Activated CD4-positive, alpha-beta T cell treated with anti-CD3 and anti-CD28 coated beads, Interleukin-10, Interleukin-2, amounts not matched to agents 100 ng/mL and 50 ng/mL, durations not matched to agents 16 hours and 8 hours (primary cell): ENCODE data around the gene SHROOM3.
"Not testable (repeated sequence)": the region's sequence is repeated elsewhere in the genome, so short reads cannot be mapped to it uniquely, and the experiment has no call there.

Experiments used
- DNase-seq: peaks from one replicate; pipeline ENCODE4 v3.0.0-alpha.2; 2020

The SHROOM3 gene

GRCh38 chr4:76434901-76435527 lies at the start of gene SHROOM3:
Gene SHROOM3, plus strand, starts transcription at chr4:76435229. Its CDS starts 824 bp downstream, at chr4:76436053.
- no peak for DNase-seq

GRCh38 chr4:76385974-76386373 lies 49.1 kb upstream of the SHROOM3 start:
- DNase-seq = no peak

- DNase-seq = no peak
Measured at GRCh38 chr4:76386566-76387305, 48.3 kb upstream of the SHROOM3 start.

GRCh38 chr4:76388160-76388908 lies 46.7 kb upstream of the SHROOM3 start:
- no peak for DNase-seq

GRCh38 chr4:76401654-76402053 lies 33.4 kb upstream of the SHROOM3 start:
- peak; percentile 3 for DNase-seq

GRCh38 chr4:76406081-76406480 lies 28.9 kb upstream of the SHROOM3 start:
- DNase-seq = no peak

GRCh38 chr4:76407440-76408119 lies 27.4 kb upstream of the SHROOM3 start:
- DNase-seq = no peak

GRCh38 chr4:76410636-76411035 lies 24.4 kb upstream of the SHROOM3 start:
- no peak for DNase-seq

- no peak for DNase-seq
Measured at GRCh38 chr4:76420188-76420761, 14.8 kb upstream of the SHROOM3 start.

- DNase-seq = no peak
Measured at GRCh38 chr4:76420762-76421581, 14.1 kb upstream of the SHROOM3 start, which contains the start of gene CCDC158. Gene CCDC158, minus strand, starts transcription at chr4:76421141. Its CDS starts 17,934 bp downstream, at chr4:76403207.

GRCh38 chr4:76423159-76423558 lies 11.9 kb upstream of the SHROOM3 start:
- not testable (repeated sequence) for DNase-seq

GRCh38 chr4:76426272-76426671 lies 8.8 kb upstream of the SHROOM3 start:
- DNase-seq = no peak

GRCh38 chr4:76429636-76430035 lies 5.4 kb upstream of the SHROOM3 start:
- DNase-seq = no peak

GRCh38 chr4:76430519-76431388 lies 4.3 kb upstream of the SHROOM3 start:
- DNase-seq = peak; percentile 45

GRCh38 chr4:76435528-76436319 lies 695 bp downstream of the SHROOM3 start:
- no peak for DNase-seq

- no peak for DNase-seq
Measured at GRCh38 chr4:76439491-76439890, 4.5 kb downstream of the SHROOM3 start.

- no peak for DNase-seq
Measured at GRCh38 chr4:76441881-76442280, 6.9 kb downstream of the SHROOM3 start.

- DNase-seq = no peak
Measured at GRCh38 chr4:76442807-76443206, 7.8 kb downstream of the SHROOM3 start.

GRCh38 chr4:76443376-76443775 lies 8.3 kb downstream of the SHROOM3 start:
- no peak for DNase-seq

- no peak for DNase-seq
Measured at GRCh38 chr4:76445911-76446310, 10.9 kb downstream of the SHROOM3 start.
